GM21737 (cell line): ENCODE results near the gene DNAAF9.

Experiments
- ATAC-seq: cut with Tn5 transposase; IDR thresholded peaks from one replicate; pipeline ENCODE4 v1.9.1; 2021; ENCODE audit warnings: mild to moderate bottlenecking, moderate library complexity; ENCODE audit not compliant: unreplicated experiment

Gene DNAAF9

DNA sequence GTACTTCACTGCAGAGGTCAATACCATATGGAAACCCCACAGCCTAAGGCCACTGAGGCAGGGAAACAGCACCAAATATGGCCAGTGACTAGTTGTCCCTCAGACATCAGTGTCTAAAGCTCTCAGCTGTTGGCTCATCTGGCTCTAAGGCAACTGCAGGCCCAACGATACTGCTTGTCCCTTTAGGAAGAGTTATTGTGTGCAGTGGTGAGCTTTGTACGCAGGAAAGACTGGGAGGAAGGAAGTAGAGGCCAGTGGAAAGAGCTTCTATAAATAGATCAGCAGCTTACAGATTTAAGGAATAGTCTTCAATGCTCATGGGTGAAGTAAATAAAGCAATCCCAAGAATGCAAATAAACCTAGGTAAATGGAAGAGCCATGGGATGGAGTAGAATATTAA is 29.3 kb downstream of the DNAAF9 start:
- no peak for ATAC-seq

DNA sequence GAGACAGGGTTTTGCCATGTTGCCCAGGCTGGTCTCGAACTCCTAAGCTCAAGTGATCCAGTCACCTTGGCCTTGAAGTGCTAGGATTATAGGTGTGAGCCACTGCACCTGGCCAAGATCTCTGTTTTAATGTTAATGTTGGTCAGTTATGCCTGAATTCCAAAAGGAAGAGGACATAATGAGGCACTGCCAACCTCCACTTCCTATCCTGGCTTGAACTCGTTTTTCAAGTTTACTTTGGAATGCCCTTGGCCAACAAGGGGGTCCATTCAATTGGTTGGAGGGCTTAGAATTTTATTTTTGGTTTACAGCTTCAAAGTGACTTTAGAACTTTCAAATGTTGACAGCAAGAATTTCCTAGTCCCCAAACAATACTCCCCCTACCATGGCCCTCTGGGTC is 29.8 kb downstream of the DNAAF9 start:
- no peak for ATAC-seq

DNA sequence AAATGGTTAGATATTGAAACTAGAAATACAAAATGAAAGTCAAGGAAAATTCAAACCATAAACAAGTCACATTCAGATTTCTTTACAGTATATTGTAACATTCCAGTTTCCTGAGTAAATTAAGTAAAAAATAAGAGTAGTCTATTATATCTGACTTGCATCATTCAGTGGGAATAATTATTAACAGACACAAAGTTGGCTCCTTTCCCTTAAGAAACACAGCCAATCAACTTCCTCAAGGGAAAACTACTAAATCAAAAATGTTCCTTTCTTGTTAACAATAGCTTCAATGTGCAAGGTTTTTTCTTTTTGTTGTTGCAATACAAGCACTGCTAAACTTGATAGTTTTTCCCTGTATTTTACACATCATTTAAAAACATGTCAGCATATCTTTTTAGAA is 33.2 kb downstream of the DNAAF9 start:
- no peak for ATAC-seq

DNA sequence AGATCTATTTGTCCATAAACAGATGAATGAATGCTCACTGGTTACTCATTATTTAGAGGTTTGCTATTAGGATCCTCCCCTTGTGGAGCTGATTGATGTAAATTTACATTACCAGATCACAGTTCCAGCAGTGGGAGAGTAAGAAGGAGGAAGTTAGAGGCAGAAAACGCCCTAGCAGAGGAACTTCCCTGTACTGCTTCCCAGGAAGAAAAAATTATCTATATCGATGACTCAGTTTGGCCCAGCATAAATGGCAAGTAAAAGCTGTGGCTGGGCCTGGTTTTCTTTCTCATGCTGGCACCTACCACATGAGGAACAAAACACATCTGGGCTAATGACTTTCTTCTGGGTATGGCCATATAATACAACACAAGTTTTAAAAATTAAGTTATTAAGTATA is 35.7 kb downstream of the DNAAF9 start:
- no peak for ATAC-seq

DNA sequence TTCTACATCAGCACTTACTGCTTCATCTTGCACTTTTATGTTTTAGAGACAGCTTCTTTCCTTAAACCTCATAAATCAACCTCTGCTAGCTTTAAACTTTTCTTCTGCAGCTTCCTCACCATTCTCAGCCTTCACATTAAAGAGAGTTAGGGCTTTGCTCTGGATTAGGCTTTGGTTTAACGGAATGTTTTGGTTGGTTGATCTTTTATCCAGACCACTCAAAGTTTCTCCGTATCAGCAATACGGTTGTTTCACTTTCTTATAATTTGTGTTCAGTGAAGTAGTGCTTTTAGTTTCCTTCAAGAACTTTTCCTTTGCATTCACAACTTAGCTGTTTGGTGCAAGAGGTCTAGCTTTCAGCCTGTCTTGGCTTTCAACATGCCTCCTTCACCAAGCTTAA is 40.4 kb downstream of the DNAAF9 start:
- no peak for ATAC-seq

DNA sequence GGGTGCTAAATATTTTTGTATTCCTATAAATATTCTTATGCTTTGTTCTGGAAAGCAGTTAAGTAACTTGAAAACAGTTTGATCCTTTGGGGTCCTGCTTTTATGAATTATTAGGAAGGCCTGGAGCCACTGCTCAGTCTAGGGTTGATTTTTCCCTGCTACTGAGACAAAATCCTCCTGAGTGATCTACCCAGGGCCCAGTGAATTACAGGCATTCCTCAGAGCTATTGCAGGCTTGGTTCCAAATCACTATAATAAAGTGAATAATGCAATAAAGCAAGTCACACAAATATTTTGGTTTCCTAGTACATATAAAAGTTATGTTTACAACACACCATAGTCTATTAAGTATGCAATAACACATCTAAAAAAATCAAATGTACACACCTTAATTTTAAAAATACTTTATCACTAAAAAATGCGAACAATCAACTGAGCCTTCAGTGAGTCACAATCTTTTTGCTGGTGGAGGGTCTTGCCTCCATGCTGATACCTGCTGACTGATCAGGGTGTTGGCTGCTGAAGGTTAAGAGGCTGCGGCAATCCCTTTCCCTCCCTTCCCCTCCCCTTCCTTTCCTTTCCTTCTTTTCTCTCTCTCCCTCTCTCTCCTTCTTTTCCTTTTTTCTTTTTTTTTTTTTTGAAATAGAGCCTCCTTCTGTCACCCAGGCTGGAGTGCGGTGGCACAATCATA is 43.0 kb downstream of the DNAAF9 start:
- ATAC-seq: no peak

DNA sequence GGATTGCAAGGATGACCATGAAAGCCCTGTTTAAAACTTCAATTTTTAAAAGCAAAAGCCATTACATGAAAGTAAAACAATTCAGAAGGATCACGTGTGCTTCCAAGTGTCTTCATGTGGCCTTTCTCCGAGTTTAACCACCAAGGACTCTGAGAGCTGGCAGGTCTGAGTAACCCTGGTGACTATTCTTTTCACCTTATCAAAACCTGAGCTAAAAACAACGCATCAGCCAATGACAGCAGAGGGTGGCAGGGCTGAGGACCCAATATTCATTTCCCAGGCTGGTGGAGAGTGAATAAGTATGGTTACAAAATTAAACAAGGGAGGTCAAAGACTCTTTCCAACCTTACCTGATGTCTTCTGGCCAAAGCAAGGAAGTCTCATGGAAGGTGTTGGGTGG is 46.7 kb downstream of the DNAAF9 start:
- no peak for ATAC-seq

DNA sequence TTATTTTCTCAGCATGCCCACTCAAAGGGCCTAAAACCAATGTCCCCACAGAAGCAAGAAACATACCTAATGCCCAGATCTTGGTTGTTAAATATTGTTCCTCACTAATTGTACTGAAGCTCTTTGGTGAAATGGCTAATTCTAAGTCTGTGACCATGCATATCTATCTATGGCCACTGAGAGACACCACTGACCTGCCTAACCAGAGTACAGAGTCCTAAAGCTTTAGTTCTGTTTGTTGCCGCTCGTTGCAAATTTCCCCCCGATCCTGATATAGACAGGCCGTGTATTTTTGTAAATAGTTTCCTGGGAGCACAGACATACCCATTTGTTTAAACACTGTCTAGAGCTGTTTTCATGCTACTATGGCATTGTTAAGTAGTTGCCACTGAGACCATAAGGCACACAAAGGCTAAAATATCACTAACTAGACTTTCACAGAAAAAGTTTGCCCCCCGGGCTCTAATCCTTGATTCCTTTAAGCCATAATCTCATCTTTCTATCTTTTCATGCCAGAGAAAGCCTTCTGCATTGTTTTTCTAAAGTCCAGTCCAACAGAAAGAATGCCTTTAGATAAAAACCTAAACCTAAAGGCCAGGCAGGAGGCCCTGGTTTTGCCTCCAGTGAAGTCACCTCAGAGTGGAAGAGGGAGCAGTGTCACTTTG is 48.7 kb downstream of the DNAAF9 start:
- no peak for ATAC-seq
